ENCODE data around the gene SBDS. TPM values are rescaled to one million over a fixed set of nuclear protein-coding genes. Genes with fewer than 3 reads are reported as not detected.

The SBDS gene
- total and polyA plus RNA-seq, 4 donors = 138 to 283 (median 253) TPM

GRCh38 chr7:66957595-66958290 is 37.6 kb downstream of the SBDS start:
- H3K9me3 ChIP-seq (ENCODE audit: control insufficient read depth, low read length) = no peaks in the 10 kb centered on the region
- peaks cover 3 to 10% of the 10 kb centered on the region in 2 donors for H3K36me3 ChIP-seq (ENCODE audit: control insufficient read depth in 1 of 2, insufficient read depth in 2 of 2, low read length in 1 of 2)
- no peak overlapping the region for H3K4me3 ChIP-seq (ENCODE audit: low read length in 2 of 2)
- DNase-seq (no peak), ATAC-seq (ENCODE audit: low FRiP score) (no peak)
- H3K27me3 ChIP-seq (ENCODE audit: control insufficient read depth in 1 of 2, insufficient read depth in 2 of 2, low read length in 1 of 2) = no peaks in the 10 kb centered on the region
- H3K4me1 ChIP-seq (ENCODE audit: control insufficient read depth in 1 of 2, insufficient read depth in 2 of 2, low read length in 2 of 2) = no peaks in the 10 kb centered on the region
- 25 to 31% methylated on average over 13 of the region's 13 CpGs for WGBS, 2 donors
- intact Hi-C loops (cut with DNase I) = no loop called here
- peak overlapping the region in 1 of 2 donors; percentile 80 for H3K27ac ChIP-seq (ENCODE audit: low read depth in 1 of 2, low read length in 2 of 2)

GRCh38 chr7:66953044-66953427 is 42.4 kb downstream of the SBDS start:
- H3K27me3 ChIP-seq (ENCODE audit: control insufficient read depth in 1 of 2, insufficient read depth in 2 of 2, low read length in 1 of 2) = no peaks in the 10 kb centered on the region
- no peaks in the 10 kb centered on the region for H3K9me3 ChIP-seq (ENCODE audit: control insufficient read depth, low read length)
- DNase-seq (no peak), ATAC-seq (ENCODE audit: low FRiP score) (no peak)
- intact Hi-C loops (cut with DNase I) = no loop called here
- WGBS, 2 donors = 86 to 89% methylated on average over 5 of the region's 5 CpGs
- no peaks in the 10 kb centered on the region for H3K4me1 ChIP-seq (ENCODE audit: control insufficient read depth in 1 of 2, insufficient read depth in 2 of 2, low read length in 2 of 2)
- H3K4me3 ChIP-seq (ENCODE audit: low read length in 2 of 2) = no peak overlapping the region
- peaks cover 8 to 18% of the 10 kb centered on the region in 2 donors for H3K36me3 ChIP-seq (ENCODE audit: control insufficient read depth in 1 of 2, insufficient read depth in 2 of 2, low read length in 1 of 2)
- no peak overlapping the region for H3K27ac ChIP-seq (ENCODE audit: low read depth in 1 of 2, low read length in 2 of 2)

GRCh38 chr7:66952343-66953043 is 42.9 kb downstream of the SBDS start:
- H3K4me1 ChIP-seq (ENCODE audit: control insufficient read depth in 1 of 2, insufficient read depth in 2 of 2, low read length in 2 of 2) = no peaks in the 10 kb centered on the region
- H3K9me3 ChIP-seq (ENCODE audit: control insufficient read depth, low read length) = no peaks in the 10 kb centered on the region
- no peak overlapping the region for H3K27ac ChIP-seq (ENCODE audit: low read depth in 1 of 2, low read length in 2 of 2)
- H3K36me3 ChIP-seq (ENCODE audit: control insufficient read depth in 1 of 2, insufficient read depth in 2 of 2, low read length in 1 of 2) = peaks cover 8 to 18% of the 10 kb centered on the region in 2 donors
- no peaks in the 10 kb centered on the region for H3K27me3 ChIP-seq (ENCODE audit: control insufficient read depth in 1 of 2, insufficient read depth in 2 of 2, low read length in 1 of 2)
- WGBS, 2 donors = 74 to 76% methylated on average over 11 of the region's 11 CpGs
- peak in 1 of 2 donors; percentile 45 for DNase-seq
- intact Hi-C loops (cut with DNase I) = no loop called here
- no peak overlapping the region for H3K4me3 ChIP-seq (ENCODE audit: low read length in 2 of 2)
- no peak for ATAC-seq (ENCODE audit: low FRiP score)

- no peaks in the 10 kb centered on the region for H3K4me1 ChIP-seq (ENCODE audit: control insufficient read depth in 1 of 2, insufficient read depth in 2 of 2, low read length in 2 of 2)
- H3K27ac ChIP-seq (ENCODE audit: low read depth in 1 of 2, low read length in 2 of 2) = no peak overlapping the region
- no peak overlapping the region for H3K4me3 ChIP-seq (ENCODE audit: low read length in 2 of 2)
- no peaks in the 10 kb centered on the region for H3K9me3 ChIP-seq (ENCODE audit: control insufficient read depth, low read length)
- ATAC-seq (ENCODE audit: low FRiP score) (no peak), DNase-seq (peak in 1 of 2 donors; percentile 21)
- WGBS, 2 donors = 87 to 88% methylated on average over 8 of the region's 8 CpGs
- intact Hi-C loops (cut with DNase I) = no loop called here
- H3K36me3 ChIP-seq (ENCODE audit: control insufficient read depth in 1 of 2, insufficient read depth in 2 of 2, low read length in 1 of 2) = peaks cover 11 to 18% of the 10 kb centered on the region in 2 donors
- no peaks in the 10 kb centered on the region for H3K27me3 ChIP-seq (ENCODE audit: control insufficient read depth in 1 of 2, insufficient read depth in 2 of 2, low read length in 1 of 2)
Observed at GRCh38 chr7:66950763-66951162, 44.6 kb downstream of the SBDS start.

- ATAC-seq (ENCODE audit: low FRiP score) (no peak), DNase-seq (no peak)
- 74 to 76% methylated on average over 3 of the region's 3 CpGs for WGBS, 2 donors
- Histone ChIP-seq H3K27me3 (ENCODE audit: control insufficient read depth in 1 of 2, insufficient read depth in 2 of 2, low read length in 1 of 2) (no peaks in the 10 kb centered on the region), H3K4me3 (ENCODE audit: low read length in 2 of 2) (no peak overlapping the region), H3K36me3 (ENCODE audit: control insufficient read depth in 1 of 2, insufficient read depth in 2 of 2, low read length in 1 of 2) (peaks cover 9 to 17% of the 10 kb centered on the region in 2 donors), H3K27ac (ENCODE audit: low read depth in 1 of 2, low read length in 2 of 2) (no peak overlapping the region), H3K4me1 (ENCODE audit: control insufficient read depth in 1 of 2, insufficient read depth in 2 of 2, low read length in 2 of 2) (no peaks in the 10 kb centered on the region), H3K9me3 (ENCODE audit: control insufficient read depth, low read length) (no peaks in the 10 kb centered on the region)
- intact Hi-C loops (cut with DNase I) = no loop called here
Observed at GRCh38 chr7:66950311-66950710, 45.1 kb downstream of the SBDS start.

GRCh38 chr7:66948480-66949109 is 46.8 kb downstream of the SBDS start:
- peaks cover 13 to 15% of the 10 kb centered on the region in 2 donors for H3K36me3 ChIP-seq (ENCODE audit: control insufficient read depth in 1 of 2, insufficient read depth in 2 of 2, low read length in 1 of 2)
- no peaks in the 10 kb centered on the region for H3K9me3 ChIP-seq (ENCODE audit: control insufficient read depth, low read length)
- 90 to 91% methylated on average over 19 of the region's 19 CpGs for WGBS, 2 donors
- no peaks in the 10 kb centered on the region for H3K27me3 ChIP-seq (ENCODE audit: control insufficient read depth in 1 of 2, insufficient read depth in 2 of 2, low read length in 1 of 2)
- no peak overlapping the region for H3K27ac ChIP-seq (ENCODE audit: low read depth in 1 of 2, low read length in 2 of 2)
- DNase-seq (no peak), ATAC-seq (ENCODE audit: low FRiP score) (no peak)
- no peaks in the 10 kb centered on the region for H3K4me1 ChIP-seq (ENCODE audit: control insufficient read depth in 1 of 2, insufficient read depth in 2 of 2, low read length in 2 of 2)
- H3K4me3 ChIP-seq (ENCODE audit: low read length in 2 of 2) = no peak overlapping the region
- intact Hi-C loops (cut with DNase I) = no loop called here

GRCh38 chr7:66946545-66946944 is 48.8 kb downstream of the SBDS start:
- Histone ChIP-seq H3K27ac (ENCODE audit: low read depth in 1 of 2, low read length in 2 of 2) (no peak overlapping the region), H3K4me1 (ENCODE audit: control insufficient read depth in 1 of 2, insufficient read depth in 2 of 2, low read length in 2 of 2) (no peaks in the 10 kb centered on the region), H3K4me3 (ENCODE audit: low read length in 2 of 2) (no peak overlapping the region), H3K9me3 (ENCODE audit: control insufficient read depth, low read length) (no peaks in the 10 kb centered on the region), H3K27me3 (ENCODE audit: control insufficient read depth in 1 of 2, insufficient read depth in 2 of 2, low read length in 1 of 2) (no peaks in the 10 kb centered on the region), H3K36me3 (ENCODE audit: control insufficient read depth in 1 of 2, insufficient read depth in 2 of 2, low read length in 1 of 2) (peaks cover 10 to 11% of the 10 kb centered on the region in 2 donors)
- 31 to 44% methylated on average over 2 of the region's 2 CpGs for WGBS, 2 donors
- DNase-seq = no peak
- ATAC-seq (ENCODE audit: low FRiP score) = no peak
- intact Hi-C loops (cut with DNase I) = no loop called here

GRCh38 chr7:66939325-66939724 is 56.1 kb downstream of the SBDS start:
- 93% methylated on average over 4 of the region's 4 CpGs for WGBS, 2 donors
- peaks cover 0 to 2% of the 10 kb centered on the region in 2 donors for H3K36me3 ChIP-seq (ENCODE audit: control insufficient read depth in 1 of 2, insufficient read depth in 2 of 2, low read length in 1 of 2)
- DNase-seq (no peak), ATAC-seq (ENCODE audit: low FRiP score) (no peak)
- H3K4me1 ChIP-seq (ENCODE audit: control insufficient read depth in 1 of 2, insufficient read depth in 2 of 2, low read length in 2 of 2) = no peaks in the 10 kb centered on the region
- intact Hi-C loops (cut with DNase I) = no loop called here
- no peaks in the 10 kb centered on the region for H3K9me3 ChIP-seq (ENCODE audit: control insufficient read depth, low read length)
- no peak overlapping the region for H3K4me3 ChIP-seq (ENCODE audit: low read length in 2 of 2)
- H3K27me3 ChIP-seq (ENCODE audit: control insufficient read depth in 1 of 2, insufficient read depth in 2 of 2, low read length in 1 of 2) = no peaks in the 10 kb centered on the region
- H3K27ac ChIP-seq (ENCODE audit: low read depth in 1 of 2, low read length in 2 of 2) = no peak overlapping the region
